IMR-90 (cell line): ENCODE measurements around the gene LTBP1. TPM values are rescaled to one million over a fixed set of nuclear protein-coding genes. Genes with fewer than 3 reads are reported as not detected.

Experiments
- ATAC-seq: fragments of 200-7000 bp; cut with Tn5 transposase; 2 replicates; pipeline ENCODE4 v1.9.1; 2020; ENCODE audit warnings: low read depth, mild to moderate bottlenecking, moderate library complexity
- BruUV-seq: library from RNA; stranded (reverse); fragments of 400-500 nt; replicated peaks from 2 replicates; lab custom pipeline; 2021; lab: Mats Ljungman, UMichigan
- CTCF ChIA-PET: fragments of 300-600 bp; formaldehyde crosslinking; extraction: SDS; loops from one replicate; lab custom pipeline; 2021; ENCODE audit warnings: antibody characterized with exemption; lab: Yijun Ruan, JAX
- POLR2A ChIA-PET: fragments of 300-600 bp; sonication (Branson Sonifier 250); formaldehyde crosslinking; loops from one replicate; lab custom pipeline; 2022; ENCODE audit warnings: antibody characterized with exemption; ENCODE audit not compliant: unreplicated experiment; lab: Charles Lee
- DNase-seq: peaks from one replicate; pipeline ENCODE4 v3.0.0; 2013
- H2AFZ ChIP-seq: replicated peaks from 2 replicates; pipeline ENCODE3; 2013; ENCODE audit warnings: low read length, mild to moderate bottlenecking; ENCODE audit not compliant: poor library complexity
- H2AK5ac ChIP-seq: 2 replicates; pipeline ENCODE4 v1.6.1; 2013; ENCODE audit warnings: low read depth, low read length, inconsistent platforms
- H2AK9ac ChIP-seq: replicated peaks from 2 replicates; pipeline ENCODE3; 2013; ENCODE audit warnings: mild to moderate bottlenecking, low read depth, low read length, moderate library complexity; ENCODE audit not compliant: poor library complexity
- H2BK120ac ChIP-seq: 2 replicates; pipeline ENCODE4 v1.6.1; 2013; ENCODE audit warnings: low read depth, low read length, inconsistent platforms
- H2BK15ac ChIP-seq: 3 replicates; pipeline ENCODE4 v1.6.1; 2013; ENCODE audit warnings: low read depth, low read length, inconsistent platforms
- H2BK20ac ChIP-seq: 2 replicates; pipeline ENCODE4 v1.6.1; 2013; ENCODE audit warnings: low read depth, mild to moderate bottlenecking, inconsistent platforms, low read length, moderate library complexity
- H2BK5ac ChIP-seq: 2 replicates; pipeline ENCODE4 v1.6.1; 2013; ENCODE audit warnings: mild to moderate bottlenecking, low read depth, low read length, inconsistent platforms; ENCODE audit not compliant: poor library complexity, severe bottlenecking
- H3K14ac ChIP-seq: replicated peaks from 2 replicates; pipeline ENCODE4 v1.6.1; 2013; ENCODE audit warnings: low read depth, low read length, inconsistent platforms
- H3K18ac ChIP-seq: 2 replicates; pipeline ENCODE4 v1.6.1; 2013; ENCODE audit warnings: low read depth, low read length, control low read depth
- H3K23ac ChIP-seq: 2 replicates; pipeline ENCODE4 v1.6.1; 2013; ENCODE audit warnings: low read depth, low read length, inconsistent platforms
- H3K27ac ChIP-seq: 2 replicates; pipeline ENCODE4 v1.5.1; 2013; ENCODE audit warnings: mild to moderate bottlenecking, control low read depth, low read length; ENCODE audit not compliant: insufficient read depth
- H3K27me3 ChIP-seq: 2 replicates; pipeline ENCODE4 v1.6.1; 2013; ENCODE audit warnings: low read length; ENCODE audit not compliant: control insufficient read depth, insufficient read depth
- H3K36me3 ChIP-seq: 2 replicates; pipeline ENCODE4 v1.6.1; 2013; ENCODE audit warnings: low read length, mixed read lengths; ENCODE audit not compliant: control insufficient read depth, insufficient read depth
- H3K4ac ChIP-seq: 2 replicates; pipeline ENCODE4 v1.6.1; 2013; ENCODE audit warnings: low read depth, low read length, inconsistent platforms
- H3K4me1 ChIP-seq: 2 replicates; pipeline ENCODE4 v1.6.1; 2013; ENCODE audit warnings: low read length, mixed read lengths; ENCODE audit not compliant: control insufficient read depth, insufficient read depth
- H3K4me2 ChIP-seq: 2 replicates; pipeline ENCODE4 v1.6.1; 2013; ENCODE audit warnings: low read depth, mild to moderate bottlenecking, control low read depth, low read length, moderate library complexity
- H3K4me3 ChIP-seq: 2 replicates; pipeline ENCODE4 v1.5.1; 2013; ENCODE audit warnings: low read depth, mild to moderate bottlenecking, control low read depth, low read length, moderate library complexity; ENCODE audit not compliant: insufficient read depth
- H3K56ac ChIP-seq: 2 replicates; pipeline ENCODE4 v1.6.1; 2013; ENCODE audit warnings: low read length, inconsistent platforms; ENCODE audit not compliant: insufficient read depth; ENCODE audit errors: extremely low read depth
- H3K79me1 ChIP-seq, 2 experiments: 2 replicates each; pipeline ENCODE4 v1.6.1; 2013; ENCODE audit warnings: low read length in 2 of 2, inconsistent platforms in 1 of 2, low read depth in 1 of 2
- H3K9ac ChIP-seq: 2 replicates; pipeline ENCODE4 v1.6.1; 2013; ENCODE audit warnings: low read depth, low read length, control low read depth
- H3K9me1 ChIP-seq: 2 replicates; pipeline ENCODE4 v1.6.1; 2013; ENCODE audit warnings: low read length, inconsistent platforms; ENCODE audit not compliant: insufficient read depth
- H3K9me3 ChIP-seq: 2 replicates; pipeline ENCODE4 v1.6.1; 2013; ENCODE audit warnings: low read length; ENCODE audit not compliant: control insufficient read depth, insufficient read depth
- H4K20me1 ChIP-seq: 2 replicates; pipeline ENCODE4 v1.6.1; 2013; ENCODE audit warnings: low read length, inconsistent platforms; ENCODE audit not compliant: insufficient read depth
- H4K5ac ChIP-seq: 2 replicates; pipeline ENCODE4 v1.6.1; 2013; ENCODE audit warnings: mild to moderate bottlenecking, low read depth, low read length, control low read depth
- H4K8ac ChIP-seq, 2 experiments: 2 replicates each; pipeline ENCODE4 v1.6.1; 2013; ENCODE audit warnings: low read depth in 2 of 2, low read length in 2 of 2, control low read depth in 1 of 2, inconsistent platforms in 1 of 2
- H4K91ac ChIP-seq: 2 replicates; pipeline ENCODE4 v1.6.1; 2013; ENCODE audit warnings: low read depth, low read length, inconsistent platforms; ENCODE audit not compliant: insufficient read depth
- CHD1 ChIP-seq: IDR thresholded peaks from 2 replicates; pipeline ENCODE4 v1.6.1; 2012; ENCODE audit warnings: low read depth, low read length, improper control_type of control experiment
- CTCF ChIP-seq: conservative IDR thresholded peaks from 2 replicates; pipeline ENCODE4 v1.5.1; 2012; ENCODE audit warnings: mild to moderate bottlenecking, low read depth, low read length, improper control_type of control experiment
- ELK1 ChIP-seq: fragments of 150-350 bp; IDR thresholded peaks from 2 replicates; pipeline ENCODE4 v1.6.1; 2016; ENCODE audit warnings: low read depth, mild to moderate bottlenecking, low read length, moderate library complexity, borderline replicate concordance
- FOS ChIP-seq: fragments of 150-350 bp; IDR thresholded peaks from 2 replicates; pipeline ENCODE4 v1.6.1; 2016; ENCODE audit warnings: low read depth, low read length
- MAFK ChIP-seq: IDR thresholded peaks from 2 replicates; pipeline ENCODE4 v1.6.1; 2012; ENCODE audit warnings: low read depth, low read length, improper control_type of control experiment
- NFE2L2 ChIP-seq: fragments of 150-350 bp; IDR thresholded peaks from 2 replicates; pipeline ENCODE4 v1.6.1; 2016; ENCODE audit warnings: low read depth, mild to moderate bottlenecking, low read length
- POLR2A ChIP-seq: IDR thresholded peaks from 2 replicates; pipeline ENCODE4 v1.6.1; 2012; ENCODE audit warnings: mild to moderate bottlenecking, low read depth, low read length
- RAD21 ChIP-seq: IDR thresholded peaks from 2 replicates; pipeline ENCODE4 v1.6.1; 2012; ENCODE audit warnings: low read length, improper control_type of control experiment
- RCOR1 ChIP-seq: IDR thresholded peaks from 2 replicates; pipeline ENCODE4 v1.6.1; 2012; ENCODE audit warnings: mild to moderate bottlenecking, low read length, improper control_type of control experiment; ENCODE audit not compliant: insufficient replicate concordance
- RFX5 ChIP-seq: IDR thresholded peaks from 2 replicates; pipeline ENCODE4 v1.8.0; 2012; ENCODE audit warnings: low read depth, mild to moderate bottlenecking, low read length, moderate library complexity
- SMC3 ChIP-seq: fragments of 150-350 bp; IDR thresholded peaks from 2 replicates; pipeline ENCODE4 v1.6.1; 2016; ENCODE audit warnings: low read depth, mild to moderate bottlenecking, antibody characterized with exemption, low read length, moderate library complexity
- USF2 ChIP-seq: fragments of 150-350 bp; IDR thresholded peaks from 2 replicates; pipeline ENCODE4 v1.6.1; 2017; ENCODE audit warnings: mild to moderate bottlenecking, antibody characterized with exemption, low read length, low read depth
- WGBS, 2 experiments: methylation state at CpG; one replicate each; pipeline versions ENCODE4 v1.1.5 to v1.1.7; 2013; ENCODE audit warnings: missing lambda C conversion rate in 2 of 2; ENCODE audit not compliant: insufficient read length in 1 of 2; ENCODE audit errors: extremely low coverage in 2 of 2; 5-methylcytosine and 5-hydroxymethylcytosine counted together
- dilution Hi-C: fragments of 300-500 bp; cut with HindIII; formaldehyde crosslinking; loops from one replicate; pipeline ENCODE4 v1.14.3; 2018; ENCODE audit warnings: low sequenced_read_pairs; ENCODE audit not compliant: unreplicated experiment
- in situ Hi-C: fragments of 300-500 bp; cut with MboI; formaldehyde crosslinking; loops from 3 replicates; pipeline ENCODE4 v1.14.3; 2019; ENCODE audit warnings: low sequenced_read_pairs, inconsistent platforms, mixed read lengths
- intact Hi-C: fragments of 100-400 bp; cut with micrococcal nuclease; formaldehyde crosslinking; loops from 2 replicates; pipeline ENCODE4 v1.10.0; 2022
- polyA plus RNA-seq, 3 experiments: library from polyadenylated mRNA; depleted of rRNA; stranded (reverse); fragments of >200 nt; gene quantifications; 2 replicates each; pipeline ENCODE4 v1.2.3, GENCODE V29; 2012; ENCODE audit warnings: low replicate concordance in 1 of 3
- total RNA-seq: library from RNA; depleted of rRNA; stranded (reverse); fragments of >200 nt; gene quantifications from 2 replicates; pipeline ENCODE4 v1.2.3, GENCODE V29; 2012

The LTBP1 gene
- total and polyA plus RNA-seq, 2 of the 4 experiments (the other 2 are of a cell fraction): 235 to 326 TPM

- intact Hi-C loops: no loop called here
- no peak overlapping the region for H3K14ac ChIP-seq
- H2BK15ac ChIP-seq: no peak overlapping the region
- H4K5ac ChIP-seq: no peak overlapping the region
- no peaks in the 10 kb centered on the region; the same call in 1 of the 2 replicates for H3K9me3 ChIP-seq
- no peak overlapping the region for H3K56ac ChIP-seq
- no peak overlapping the region for H2AK9ac ChIP-seq
- dilution Hi-C loops: no loop called here
- ATAC-seq: no peak
- H3K4me3 ChIP-seq: no peak overlapping the region
- H3K27ac ChIP-seq: no peak overlapping the region
- no peak overlapping the region for H2BK20ac ChIP-seq
- in situ Hi-C loops: no loop called here
- H2AK5ac ChIP-seq: no peak overlapping the region
- no peak overlapping the region for H2BK5ac ChIP-seq
- H2BK120ac ChIP-seq: no peak overlapping the region
- H2AFZ ChIP-seq: no peak overlapping the region
- H3K79me1 ChIP-seq: no peaks in the 10 kb centered on the region
- H3K9ac ChIP-seq: no peak overlapping the region
- TF ChIP-seq RAD21: no peak
- TF ChIP-seq CHD1: no peak
- TF ChIP-seq SMC3: no peak
- TF ChIP-seq ELK1: no peak
- no peak for TF ChIP-seq POLR2A
- TF ChIP-seq FOS: no peak
- TF ChIP-seq RCOR1: no peak
- no peak for TF ChIP-seq MAFK
- TF ChIP-seq RFX5: no peak
- no peak for TF ChIP-seq CTCF
- TF ChIP-seq USF2: no peak
- no peak for TF ChIP-seq NFE2L2
- peaks cover 14% of the 10 kb centered on the region for H3K27me3 ChIP-seq
- no TSS peak for BruUV-seq
- no peak for DNase-seq
- no peaks in the 10 kb centered on the region for H4K20me1 ChIP-seq
- no peak overlapping the region for H4K91ac ChIP-seq
- H3K18ac ChIP-seq: no peak overlapping the region
- WGBS, 2 experiments: 100% methylated on average over 1 of the region's 3 CpGs; no CpG with 5 or more reads in 1 of the 2 experiments
- ChIA-PET POLR2A (no interaction called here), CTCF (interaction anchor here (0.7 kb wide), 1 partner anchor 529 kb away, joined by 4 read pairs; no protein-coding TSS in a partner anchor)
- H3K4ac ChIP-seq: no peak overlapping the region
- no peak overlapping the region for H4K8ac ChIP-seq
- H3K36me3 ChIP-seq: no peaks in the 10 kb centered on the region
- peaks cover 2% of the 10 kb centered on the region; the same call in 1 of the 2 replicates for H3K4me1 ChIP-seq
- H3K9me1 ChIP-seq: 0 out of 2 replicates have a peak, but pooled peaks cover 4% of the 10 kb centered on the region
- no peak overlapping the region for H3K4me2 ChIP-seq
- no peak overlapping the region for H3K23ac ChIP-seq
Observed at GRCh38 chr2:32904074-32904473, 42.7 kb upstream of the LTBP1 start.
